GM21360 (cell line): Measurements from ENCODE around the gene RPS8.
"Not testable (repeated sequence)": the region's sequence is repeated elsewhere in the genome, so short reads cannot be mapped to it uniquely, and the experiment has no call there.

Experiments
- ATAC-seq: cut with Tn5 transposase; IDR thresholded peaks from one replicate; pipeline ENCODE4 v1.9.1; 2021; ENCODE audit warnings: mild to moderate bottlenecking, moderate library complexity; ENCODE audit not compliant: unreplicated experiment

RPS8 gene

DNA sequence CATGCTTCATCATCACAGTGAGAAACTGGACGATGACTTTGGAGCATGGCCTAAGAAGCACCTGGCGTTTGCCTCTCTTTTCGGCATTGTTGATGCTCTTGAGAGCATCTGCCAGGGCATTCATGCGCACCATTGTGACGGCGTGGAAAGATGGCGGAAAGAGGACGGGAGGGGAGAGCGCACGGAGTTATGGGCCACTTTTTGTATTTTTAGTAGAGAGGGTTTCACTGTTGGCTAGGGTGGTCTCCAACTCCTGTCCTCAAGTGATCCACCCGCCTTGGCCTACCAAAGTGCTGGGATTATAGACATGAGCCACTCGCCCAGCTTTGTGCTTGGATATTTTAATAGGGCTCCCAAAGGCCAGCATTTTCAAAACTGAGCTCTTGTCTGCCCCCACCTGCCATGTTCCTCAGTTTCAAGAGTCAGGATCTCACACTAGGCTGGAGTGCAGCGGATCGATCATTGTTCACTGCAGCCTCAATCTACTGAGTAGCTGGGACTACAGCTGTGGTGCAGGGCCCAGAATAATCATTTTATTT, 5.3 kb downstream of the RPS8 start:
- no peak for ATAC-seq

GRCh38 chr1:44783697-44784093, 8.4 kb downstream of the RPS8 start:
- ATAC-seq, result no peak

- ATAC-seq, result no peak
Observed at GRCh38 chr1:44784094-44785028, 9.0 kb downstream of the RPS8 start.

DNA sequence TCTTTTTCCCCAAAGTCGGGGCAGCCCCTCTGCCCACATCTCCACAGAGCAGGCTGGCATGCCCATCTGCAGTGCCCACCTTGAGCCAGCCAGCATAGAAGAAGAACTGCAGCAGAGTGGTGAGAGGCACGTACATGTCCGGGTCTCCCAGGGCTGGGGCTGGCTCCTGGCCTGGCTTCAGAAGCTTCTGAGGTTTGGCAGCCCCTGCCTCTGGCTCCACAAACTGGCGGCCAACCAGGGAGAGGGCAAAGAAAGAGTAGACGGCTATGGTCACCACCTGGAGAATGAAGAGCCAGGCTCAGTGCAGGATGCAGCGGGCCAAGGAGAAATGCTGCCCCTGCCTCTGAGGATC, 9.7 kb downstream of the RPS8 start:
- no peak for ATAC-seq

DNA sequence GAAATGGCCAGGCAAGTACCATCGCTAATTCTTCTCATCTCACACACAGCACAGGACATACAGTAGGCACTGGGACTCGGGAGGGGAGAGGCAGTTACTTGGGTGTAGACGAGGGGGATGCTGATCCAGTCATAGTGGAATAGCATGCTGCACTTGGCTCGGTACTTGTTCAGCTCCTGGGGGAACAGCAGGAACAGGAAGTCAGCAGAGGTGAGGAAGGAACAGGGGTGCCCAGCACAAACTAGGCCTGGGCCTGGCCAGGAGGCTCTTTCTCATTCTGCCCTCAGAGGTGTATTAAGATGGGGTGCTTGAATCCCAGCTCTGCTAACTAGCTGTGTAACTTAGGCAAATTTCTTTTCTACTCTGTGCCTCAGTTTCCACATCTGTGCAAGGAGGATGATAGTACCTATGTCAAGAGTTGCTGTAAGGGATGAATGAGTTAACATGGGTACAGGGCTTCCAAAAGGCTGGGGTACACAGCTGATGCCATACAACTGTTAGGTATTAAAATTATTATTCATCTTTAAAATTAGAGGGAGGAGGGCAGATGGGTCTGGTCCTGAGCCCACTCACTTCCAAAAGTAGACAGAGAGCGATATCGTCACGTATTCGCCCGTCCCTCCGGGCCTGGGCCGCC, 10.3 kb downstream of the RPS8 start:
- ATAC-seq, result no peak

- ATAC-seq, result no peak
Observed at GRCh38 chr1:44786138-44786840, 10.9 kb downstream of the RPS8 start.

DNA sequence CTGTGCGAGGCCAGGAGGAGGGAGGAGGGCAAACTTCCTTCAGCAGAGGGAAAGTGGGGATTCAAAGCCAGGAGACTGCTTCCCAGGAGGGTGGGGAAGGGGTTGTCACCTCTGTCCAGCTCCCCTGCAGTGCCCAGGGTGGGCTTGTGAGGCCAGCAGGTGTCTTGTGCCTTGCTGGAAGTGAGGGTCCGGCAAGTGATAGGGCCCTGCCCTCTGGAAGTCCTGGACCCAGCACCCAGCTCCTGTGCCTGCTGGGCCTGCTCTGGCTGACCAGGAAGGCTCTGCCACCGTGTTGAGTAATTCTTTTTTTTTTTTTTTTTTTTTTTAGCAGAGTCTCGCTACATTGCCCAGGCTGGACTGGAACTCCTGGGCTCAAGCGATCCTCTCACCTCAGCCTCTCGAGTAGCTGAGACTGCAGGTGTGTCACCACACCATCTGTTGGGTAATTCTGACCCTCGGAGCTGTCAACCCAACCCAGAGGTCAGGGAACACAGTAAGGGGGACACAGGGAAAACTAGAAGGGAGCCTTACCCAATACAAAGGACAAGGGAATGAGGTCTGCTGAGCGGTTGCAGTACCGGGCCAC, 11.6 kb downstream of the RPS8 start:
- no peak for ATAC-seq

DNA sequence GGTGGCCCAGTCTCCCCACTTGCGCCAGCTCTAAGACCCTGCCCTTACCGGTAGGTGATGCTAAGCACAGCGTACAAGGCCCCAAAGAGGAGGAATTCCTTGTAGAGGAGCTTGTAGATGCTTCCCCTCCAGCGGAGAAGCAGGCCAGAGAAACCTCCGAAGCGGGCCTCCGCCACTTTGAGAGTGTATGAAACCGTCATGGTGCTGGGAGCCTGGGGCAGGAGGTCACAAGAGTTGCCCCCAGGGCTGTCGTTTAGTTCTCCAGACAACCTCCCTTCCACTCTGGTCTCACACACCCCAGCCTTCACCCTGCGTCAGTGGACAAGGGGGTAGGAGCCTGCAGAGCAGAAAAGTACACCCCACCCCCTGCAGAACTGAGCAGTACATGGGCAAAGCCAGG, 12.2 kb downstream of the RPS8 start:
- no peak for ATAC-seq

GRCh38 chr1:44788120-44788860, 12.9 kb downstream of the RPS8 start, which contains the start of gene BEST4:
Gene BEST4, minus strand, starts transcription at chr1:44788170. Its CDS starts 465 bp downstream, at chr1:44787705.
- no peak for ATAC-seq

DNA sequence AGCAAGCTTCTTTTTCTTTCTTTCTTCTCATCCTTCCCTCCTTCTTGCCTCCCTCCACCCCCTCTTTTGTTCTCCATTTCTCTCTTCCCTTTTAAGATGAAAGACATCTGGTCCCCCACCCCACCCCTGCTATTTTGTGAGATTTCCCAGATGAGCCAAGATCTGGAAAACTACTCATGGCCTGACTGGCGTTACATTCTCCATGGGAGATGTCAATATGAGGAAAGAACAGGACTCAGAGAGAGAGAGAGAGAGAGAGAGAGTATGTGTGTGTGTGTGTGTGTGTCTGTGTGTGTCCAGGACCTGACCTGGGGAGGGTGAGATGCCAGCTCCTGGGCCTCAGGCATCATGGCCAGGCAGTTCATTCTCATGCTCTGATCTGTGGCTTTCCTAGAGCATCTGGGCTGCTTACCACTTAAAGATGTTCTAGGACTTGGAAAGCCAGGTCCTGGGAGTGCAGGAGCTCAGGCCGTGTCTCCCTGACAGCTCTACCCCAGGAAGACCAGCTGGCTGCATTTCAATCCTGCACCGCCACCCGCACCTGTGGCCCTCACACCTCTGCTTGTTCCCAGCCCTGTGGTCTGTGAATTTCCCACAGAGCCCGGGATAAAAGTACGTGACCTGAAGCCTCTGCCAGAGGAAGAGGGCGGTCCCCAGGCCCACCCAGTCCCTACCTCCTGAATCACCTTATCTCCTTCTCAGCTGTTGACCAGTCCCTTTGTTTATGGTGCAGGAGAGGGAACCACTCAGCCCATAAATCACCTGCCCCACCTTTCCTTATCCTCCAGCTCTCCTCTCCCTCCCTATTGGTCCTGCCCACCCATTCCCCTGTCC, 15.8 kb downstream of the RPS8 start:
- no peak for ATAC-seq

- no peak for ATAC-seq
Observed at GRCh38 chr1:44792736-44793502, 17.6 kb downstream of the RPS8 start.

GRCh38 chr1:44797886-44798285, 22.5 kb downstream of the RPS8 start:
- not testable (repeated sequence) for ATAC-seq

DNA sequence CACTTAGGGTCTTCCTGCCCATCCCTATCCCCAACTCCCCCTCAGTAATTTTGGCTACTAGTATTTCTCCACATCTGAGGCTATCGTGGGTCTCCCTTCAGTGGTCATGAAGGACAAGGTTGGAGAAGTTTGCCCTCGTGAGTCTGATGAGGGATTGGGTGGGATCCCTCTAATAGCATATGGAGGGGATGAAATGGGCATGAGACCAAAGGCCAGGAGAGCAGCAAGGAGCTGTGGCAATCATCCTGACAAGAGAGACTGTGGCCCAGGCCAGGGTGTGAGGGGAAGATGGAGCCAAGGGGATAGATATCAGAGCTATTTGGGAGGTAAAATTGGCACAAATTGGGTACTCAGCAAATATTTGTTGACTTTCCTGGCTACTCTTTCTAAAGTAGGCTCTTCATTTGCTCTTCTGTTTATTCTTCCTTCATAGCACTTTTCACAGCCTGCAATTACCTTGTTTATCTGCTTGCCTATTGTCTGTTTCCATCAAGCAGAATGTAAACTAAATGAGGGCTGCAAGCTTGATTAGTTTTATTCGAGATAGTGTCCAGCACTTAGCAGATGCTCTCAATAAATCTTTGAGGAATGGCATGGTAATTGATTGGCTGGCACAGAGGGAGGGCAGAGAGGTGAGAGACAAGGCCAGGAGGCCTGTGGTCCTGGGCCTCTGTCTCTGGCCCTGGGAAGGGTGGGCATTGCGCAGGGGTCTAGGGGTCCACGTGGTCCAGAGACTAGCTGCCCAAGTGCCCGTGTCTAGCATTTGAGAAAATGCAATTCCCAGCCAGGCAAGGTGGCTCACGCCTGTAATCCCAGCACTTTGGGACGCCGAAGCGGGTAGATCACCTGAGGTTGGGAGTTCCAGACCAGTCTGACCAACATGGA, 23.4 kb downstream of the RPS8 start:
- ATAC-seq, result no peak

- peak; percentile 79 for ATAC-seq
Observed at GRCh38 chr1:44799770-44800584, 24.6 kb downstream of the RPS8 start, which contains the start of gene PLK3. Gene PLK3, plus strand, starts transcription at chr1:44800377. Its CDS starts 87 bp downstream, at chr1:44800464.

- ATAC-seq, result no peak
Observed at GRCh38 chr1:44801491-44802305, 26.4 kb downstream of the RPS8 start.
